T-cell (primary cell): Measurements from ENCODE around the gene HTRA2. TPM values are rescaled to one million over a fixed set of nuclear protein-coding genes. Genes with fewer than 3 reads are reported as not detected.

Source experiments
- ATAC-seq, 4 experiments: fragments of 200-7000 bp in 3 of 4; fragments of 150-1000 bp in 1 of 4; cut with Tn5 transposase; replicated peaks in 1 of 4; 1 replicate in 3 of 4; 2 replicates in 1 of 4; pipeline ENCODE4 v1.10.0; 2021; ENCODE audit warnings: moderate library complexity in 3 of 4, mild to moderate bottlenecking in 2 of 4, moderate number of reproducible peaks in 1 of 4
- CTCF ChIA-PET, 2 donors: fragments of 300-600 bp; sonication (Branson Sonifier 250); formaldehyde crosslinking; loops; one replicate each; lab custom pipeline; 2022; ENCODE audit warnings: antibody characterized with exemption in 2 of 2; lab: Charles Lee
- POLR2A ChIA-PET, 2 donors: fragments of 300-600 bp; sonication (Branson Sonifier 250); formaldehyde crosslinking; loops; one replicate each; lab custom pipeline; 2022; ENCODE audit warnings: antibody characterized with exemption in 2 of 2; lab: Charles Lee
- DNase-seq, 35 experiments: peaks; one replicate each; pipeline versions ENCODE4 v3.0.0 to v3.0.0-alpha.2; 2013 to 2023
- H3K27ac ChIP-seq: one replicate; pipeline ENCODE4 v1.5.1; 2013; ENCODE audit warnings: low read length
- H3K27me3 ChIP-seq, 2 experiments: replicated peaks in 1 of 2; 1 replicate in 1 of 2; 2 replicates in 1 of 2; pipeline versions ENCODE4 v1.6.1 to v1.7.0; 2013; ENCODE audit warnings: low read length in 1 of 2, mixed read lengths in 1 of 2; ENCODE audit not compliant: control insufficient read depth in 2 of 2, insufficient read depth in 2 of 2; ENCODE audit errors: extremely low read depth in 1 of 2
- H3K36me3 ChIP-seq, 2 donors: 1 replicate in 1 of 2; 2 replicates in 1 of 2; pipeline versions ENCODE4 v1.6.1 to v1.7.0; 2013; ENCODE audit warnings: low read length in 1 of 2; ENCODE audit not compliant: control insufficient read depth in 2 of 2, insufficient read depth in 1 of 2; ENCODE audit errors: extremely low read depth in 1 of 2
- H3K4me1 ChIP-seq, 2 experiments: 1 replicate in 1 of 2; 2 replicates in 1 of 2; pipeline versions ENCODE4 v1.6.1 to v1.7.0; 2013; ENCODE audit warnings: low read length in 2 of 2, mixed read lengths in 1 of 2; ENCODE audit not compliant: insufficient read depth in 2 of 2, control insufficient read depth in 1 of 2; ENCODE audit errors: extremely low read depth in 1 of 2
- H3K4me3 ChIP-seq, 2 donors: 1 replicate in 1 of 2; 2 replicates in 1 of 2; pipeline versions ENCODE4 v1.5.1 to v1.7.0; 2013; ENCODE audit warnings: mild to moderate bottlenecking in 2 of 2, low read length in 1 of 2, moderate library complexity in 1 of 2; ENCODE audit not compliant: control insufficient read depth in 1 of 2; ENCODE audit errors: extremely low read depth in 1 of 2
- H3K9me3 ChIP-seq: 2 replicates; pipeline ENCODE4 v1.7.0; 2013
- H3K27ac Mint-ChIP-seq, 2 donors: one replicate each; pipeline ENCODE4 v1.8.0; 2020 to 2021; ENCODE audit warnings: mild to moderate bottlenecking in 2 of 2, mixed read lengths in 2 of 2
- H3K27me3 Mint-ChIP-seq, 2 donors: one replicate each; pipeline ENCODE4 v1.8.0; 2021 to 2022; ENCODE audit warnings: mixed read lengths in 2 of 2
- H3K36me3 Mint-ChIP-seq: one replicate; pipeline ENCODE4 v1.8.0; 2021; ENCODE audit warnings: mixed read lengths
- H3K4me1 Mint-ChIP-seq, 3 donors: one replicate each; pipeline ENCODE4 v1.8.0; 2020 to 2022; ENCODE audit warnings: mixed read lengths in 3 of 3, mild to moderate bottlenecking in 1 of 3
- H3K4me3 Mint-ChIP-seq, 3 donors: one replicate each; pipeline ENCODE4 v1.8.0; 2020 to 2022; ENCODE audit warnings: mild to moderate bottlenecking in 3 of 3, mixed read lengths in 3 of 3, moderate library complexity in 3 of 3
- H3K9me3 Mint-ChIP-seq, 3 donors: one replicate each; pipeline ENCODE4 v1.8.0; 2020 to 2022; ENCODE audit warnings: mixed read lengths in 3 of 3
- WGBS: methylation state at CpG from one replicate; pipeline ENCODE4 v1.1.5; 2013; ENCODE audit warnings: missing lambda C conversion rate; ENCODE audit not compliant: insufficient coverage; 5-methylcytosine and 5-hydroxymethylcytosine counted together
- total RNA-seq, 35 experiments: library from RNA in 6 of 35; stranded (reverse) in 6 of 35; fragments of 120-200 nt in 1 of 35; gene quantifications; one replicate each; pipeline versions ENCODE4 v1.2.1 to v1.2.4 and lab custom pipeline; 2013 to 2026

Gene HTRA2
- total RNA-seq, 5 donors from 2014 or later (not counting 1 experiment from before 2014, with no cell fraction given), result 25.1 to 45.2 (median 38.3) TPM

GRCh38 chr2:74502720-74503505, 26.8 kb upstream of the HTRA2 start:
- Mint-ChIP-seq H3K27ac (peak overlapping the region; percentile 34 to 52), H3K4me1 (peaks cover 51 to 74% (median 65%) of the 10 kb centered on the region in 3 donors), H3K36me3 (peaks cover 29% of the 10 kb centered on the region), H3K4me3 (peak overlapping the region; percentile 67 to 70 (median 68)), H3K27me3 (peaks cover 55 to 77% of the 10 kb centered on the region in 2 donors), H3K9me3 (no peaks in the 10 kb centered on the region)
- peak in 2 of 4 experiments; percentile 17 to 22 for ATAC-seq
- Histone ChIP-seq H3K4me3 (peak overlapping the region; percentile 45 to 67), H3K9me3 (no peaks in the 10 kb centered on the region), H3K27me3 (peaks cover 21 to 88% of the 10 kb centered on the region in 2 experiments), H3K36me3 (peaks cover 9 to 15% of the 10 kb centered on the region in 2 donors), H3K4me1 (peaks cover 13 to 68% of the 10 kb centered on the region in 2 experiments), H3K27ac (no peak overlapping the region)
- ChIA-PET POLR2A (interaction anchor here in 1 of 2 donors (0.5 kb wide), 1 partner anchor 337 kb away, joined by 7 read pairs; no protein-coding TSS in a partner anchor), CTCF (no interaction called here)
- peak in 5 of 35 experiments; percentile 15 to 47 (median 39) for DNase-seq
- WGBS, result 2% methylated on average over 63 of the region's 67 CpGs

- POLR2A ChIA-PET, result interaction anchor here in 1 of 2 donors (0.5 kb wide), 2 partner anchors 30 to 336 kb away, joined by 7 to 8 read pairs; no protein-coding TSS in a partner anchor
- CTCF ChIA-PET, result interaction anchor here (0.5 to 1.2 kb wide), 2 partner anchors 28 to 45 kb away, joined by 3 to 4 read pairs; partner anchors contain the start of gene WBP1 (in 1 of the 2)
- peak overlapping the region; percentile 34 to 52 for H3K27ac Mint-ChIP-seq
- H3K36me3 Mint-ChIP-seq, result peaks cover 29% of the 10 kb centered on the region
- no peak for ATAC-seq
- Histone ChIP-seq H3K27ac (no peak overlapping the region), H3K4me1 (peaks cover 11 to 66% of the 10 kb centered on the region in 2 experiments), H3K36me3 (peaks cover 9 to 15% of the 10 kb centered on the region in 2 donors), H3K27me3 (peaks cover 21 to 79% of the 10 kb centered on the region in 2 experiments), H3K9me3 (no peaks in the 10 kb centered on the region), H3K4me3 (peak overlapping the region; percentile 45 to 67)
- peaks cover 51 to 75% (median 63%) of the 10 kb centered on the region in 3 donors for H3K4me1 Mint-ChIP-seq
- peaks cover 47 to 68% of the 10 kb centered on the region in 2 donors for H3K27me3 Mint-ChIP-seq
- H3K9me3 Mint-ChIP-seq, result no peaks in the 10 kb centered on the region
- H3K4me3 Mint-ChIP-seq, result peak overlapping the region; percentile 67 to 70 (median 68)
- no peak for DNase-seq
- WGBS, result 84% methylated on average over 30 of the region's 45 CpGs
Observed at GRCh38 chr2:74503506-74504475, 25.9 kb upstream of the HTRA2 start.

GRCh38 chr2:74504591-74504990, 25.1 kb upstream of the HTRA2 start:
- ATAC-seq (no peak), DNase-seq (no peak)
- Histone ChIP-seq H3K36me3 (peaks cover 9 to 15% of the 10 kb centered on the region in 2 donors), H3K9me3 (no peaks in the 10 kb centered on the region), H3K4me1 (peaks cover 11 to 58% of the 10 kb centered on the region in 2 experiments), H3K27me3 (peaks cover 21 to 71% of the 10 kb centered on the region in 2 experiments), H3K27ac (no peak overlapping the region), H3K4me3 (no peak overlapping the region)
- no CpG with 5 or more reads among the region's 3 CpGs for whole genome bisulfite sequencing
- peaks cover 47 to 71% (median 58%) of the 10 kb centered on the region in 3 donors for H3K4me1 Mint-ChIP-seq
- CTCF ChIA-PET, result interaction anchor here in 1 of 2 donors (0.5 to 1.2 kb wide), 2 partner anchors 21 to 27 kb away, joined by 3 to 4 read pairs; no protein-coding TSS in a partner anchor
- H3K4me3 Mint-ChIP-seq, result peak overlapping the region; percentile 5 to 67 (median 49)
- peaks cover 29% of the 10 kb centered on the region for H3K36me3 Mint-ChIP-seq
- H3K27ac Mint-ChIP-seq, result no peak overlapping the region
- peaks cover 42 to 63% of the 10 kb centered on the region in 2 donors for H3K27me3 Mint-ChIP-seq
- no peaks in the 10 kb centered on the region for H3K9me3 Mint-ChIP-seq
- POLR2A ChIA-PET, result no interaction called here

GRCh38 chr2:74505448-74506246, 24.1 kb upstream of the HTRA2 start:
- CTCF ChIA-PET, result no interaction called here
- Histone ChIP-seq H3K4me1 (peaks cover 11 to 53% of the 10 kb centered on the region in 2 experiments), H3K27me3 (peaks cover 20 to 64% of the 10 kb centered on the region in 2 experiments), H3K9me3 (no peaks in the 10 kb centered on the region), H3K27ac (no peak overlapping the region), H3K36me3 (peaks cover 9 to 15% of the 10 kb centered on the region in 2 donors), H3K4me3 (no peak overlapping the region)
- Mint-ChIP-seq H3K36me3 (peaks cover 29% of the 10 kb centered on the region), H3K27ac (no peak overlapping the region), H3K4me1 (peaks cover 47 to 64% (median 54%) of the 10 kb centered on the region in 3 donors), H3K27me3 (peaks cover 38 to 53% of the 10 kb centered on the region in 2 donors), H3K4me3 (peak overlapping the region in 1 of 3 donors; percentile 94), H3K9me3 (no peaks in the 10 kb centered on the region)
- no peak for DNase-seq
- no CpG with 5 or more reads among the region's 14 CpGs for WGBS
- ATAC-seq, result no peak
- POLR2A ChIA-PET, result no interaction called here

- ChIA-PET CTCF (interaction anchor here (0.6 to 1.4 kb wide), 4 partner anchors 23 to 481 kb away, joined by 3 to 7 read pairs (median 6); partner anchors contain the start of genes CCDC142 (in 1 of the 2) and TTC31 (in 1 of the 2)), POLR2A (interaction anchor here in 1 of 2 donors (0.6 kb wide), 1 partner anchor 307 kb away, joined by 4 read pairs; no protein-coding TSS in a partner anchor)
- Histone ChIP-seq H3K9me3 (no peaks in the 10 kb centered on the region), H3K4me3 (peak within 1 kb of the TSS; percentile 95 to 99), H3K4me1 (peaks cover 11 to 47% of the 10 kb centered on the region in 2 experiments), H3K27ac (peak within 1 kb of the TSS; percentile 95), H3K36me3 (peaks cover 9 to 15% of the 10 kb centered on the region in 2 donors), H3K27me3 (peaks cover 14 to 62% of the 10 kb centered on the region in 2 experiments)
- DNase-seq (peak; percentile 92 to 100 (median 98)), ATAC-seq (peak; percentile 93 to 95 (median 94))
- peak within 1 kb of the TSS; percentile 100 for H3K27ac Mint-ChIP-seq
- WGBS, result under 1% methylated on average over 49 of the region's 56 CpGs
- peaks cover 30 to 47% of the 10 kb centered on the region in 2 donors for H3K27me3 Mint-ChIP-seq
- peaks cover 29% of the 10 kb centered on the region for H3K36me3 Mint-ChIP-seq
- no peaks in the 10 kb centered on the region for H3K9me3 Mint-ChIP-seq
- peaks cover 41 to 57% (median 51%) of the 10 kb centered on the region in 3 donors for H3K4me1 Mint-ChIP-seq
- peak within 1 kb of the TSS; percentile 94 to 100 (median 95) for H3K4me3 Mint-ChIP-seq
Observed at GRCh38 chr2:74507145-74507925, 22.4 kb upstream of the HTRA2 start, which contains the start of gene PCGF1. PCGF1 (minus strand) TSS chr2:74507695; CDS start chr2:74507668, 27 bp downstream.
